Measurements from ENCODE around the gene ENTR1.

Gene ENTR1

DNA sequence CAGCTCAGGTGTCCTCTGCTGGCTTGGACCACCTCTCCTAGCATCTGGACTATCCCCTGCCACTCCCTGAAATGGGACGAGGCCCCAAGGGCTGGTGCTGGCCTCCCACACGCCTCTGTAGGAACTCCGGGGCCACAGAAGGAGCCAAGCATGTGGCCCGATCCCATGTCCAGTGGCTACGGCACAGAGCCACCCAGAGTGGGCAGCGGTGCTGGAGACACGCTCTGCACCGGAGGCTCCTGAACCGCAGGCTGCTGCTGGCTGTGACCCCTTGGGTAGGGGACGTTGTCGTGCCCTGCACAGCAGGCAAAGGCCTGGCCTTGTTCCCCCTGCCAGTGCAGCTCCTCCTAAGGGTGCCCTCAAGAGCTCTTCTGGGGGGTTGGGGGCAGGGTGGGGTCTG lies 30.5 kb downstream of the ENTR1 start:
- TF ChIP-seq, protein P1, sequence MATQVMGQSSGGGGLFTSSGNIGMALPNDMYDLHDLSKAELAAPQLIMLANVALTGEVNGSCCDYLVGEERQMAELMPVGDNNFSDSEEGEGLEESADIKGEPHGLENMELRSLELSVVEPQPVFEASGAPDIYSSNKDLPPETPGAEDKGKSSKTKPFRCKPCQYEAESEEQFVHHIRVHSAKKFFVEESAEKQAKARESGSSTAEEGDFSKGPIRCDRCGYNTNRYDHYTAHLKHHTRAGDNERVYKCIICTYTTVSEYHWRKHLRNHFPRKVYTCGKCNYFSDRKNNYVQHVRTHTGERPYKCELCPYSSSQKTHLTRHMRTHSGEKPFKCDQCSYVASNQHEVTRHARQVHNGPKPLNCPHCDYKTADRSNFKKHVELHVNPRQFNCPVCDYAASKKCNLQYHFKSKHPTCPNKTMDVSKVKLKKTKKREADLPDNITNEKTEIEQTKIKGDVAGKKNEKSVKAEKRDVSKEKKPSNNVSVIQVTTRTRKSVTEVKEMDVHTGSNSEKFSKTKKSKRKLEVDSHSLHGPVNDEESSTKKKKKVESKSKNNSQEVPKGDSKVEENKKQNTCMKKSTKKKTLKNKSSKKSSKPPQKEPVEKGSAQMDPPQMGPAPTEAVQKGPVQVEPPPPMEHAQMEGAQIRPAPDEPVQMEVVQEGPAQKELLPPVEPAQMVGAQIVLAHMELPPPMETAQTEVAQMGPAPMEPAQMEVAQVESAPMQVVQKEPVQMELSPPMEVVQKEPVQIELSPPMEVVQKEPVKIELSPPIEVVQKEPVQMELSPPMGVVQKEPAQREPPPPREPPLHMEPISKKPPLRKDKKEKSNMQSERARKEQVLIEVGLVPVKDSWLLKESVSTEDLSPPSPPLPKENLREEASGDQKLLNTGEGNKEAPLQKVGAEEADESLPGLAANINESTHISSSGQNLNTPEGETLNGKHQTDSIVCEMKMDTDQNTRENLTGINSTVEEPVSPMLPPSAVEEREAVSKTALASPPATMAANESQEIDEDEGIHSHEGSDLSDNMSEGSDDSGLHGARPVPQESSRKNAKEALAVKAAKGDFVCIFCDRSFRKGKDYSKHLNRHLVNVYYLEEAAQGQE (IDR thresholded peaks at IDR 0.05; ENCODE audit: insufficient read depth in 1 of 2, low read depth in 2 of 2, low read length in 2 of 2) = no peak
- no peak for TF ChIP-seq POLR2AphosphoS5 (IDR thresholded peaks at IDR 0.05; ENCODE audit: low read depth, low read length)

DNA sequence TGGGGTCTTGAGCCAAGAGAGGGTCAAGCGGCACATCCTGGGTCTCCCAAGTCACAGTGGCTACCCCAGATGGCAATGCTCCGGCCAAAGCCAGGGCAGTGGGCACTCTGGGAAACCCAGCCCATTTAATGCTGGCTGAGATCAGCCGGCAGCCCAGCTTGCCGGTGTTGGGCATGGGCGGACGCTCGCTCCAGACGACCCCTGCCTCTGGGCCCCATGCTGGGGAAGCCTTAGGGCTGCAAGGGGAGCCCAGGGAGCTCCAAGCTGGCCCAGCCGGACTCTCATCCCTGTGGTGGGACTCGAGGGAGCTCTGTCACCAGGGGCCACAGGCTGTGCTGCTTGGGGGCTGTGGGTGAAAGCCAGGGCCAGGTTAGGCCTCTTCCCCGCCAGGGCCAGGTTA lies 31.0 kb downstream of the ENTR1 start:
- TF ChIP-seq POLR2AphosphoS5 (IDR thresholded peaks at IDR 0.05; ENCODE audit: low read depth, low read length) = no peak
- TF ChIP-seq FOXP2 (optimal IDR thresholded peaks at IDR 0.05; ENCODE audit: borderline replicate concordance, extremely low read depth, extremely low read length, insufficient read depth) = no peak
- no peak for TF ChIP-seq SIN3A (IDR thresholded peaks at IDR 0.05; ENCODE audit: borderline replicate concordance, insufficient read depth, low read length)
- TF ChIP-seq, protein P1 (IDR thresholded peaks at IDR 0.05; ENCODE audit: insufficient read depth in 1 of 2, low read depth in 2 of 2, low read length in 2 of 2) = no peak
- TF ChIP-seq TAF1 (IDR thresholded peaks at IDR 0.05; ENCODE audit: borderline replicate concordance, insufficient read depth, low read length) = no peak

DNA sequence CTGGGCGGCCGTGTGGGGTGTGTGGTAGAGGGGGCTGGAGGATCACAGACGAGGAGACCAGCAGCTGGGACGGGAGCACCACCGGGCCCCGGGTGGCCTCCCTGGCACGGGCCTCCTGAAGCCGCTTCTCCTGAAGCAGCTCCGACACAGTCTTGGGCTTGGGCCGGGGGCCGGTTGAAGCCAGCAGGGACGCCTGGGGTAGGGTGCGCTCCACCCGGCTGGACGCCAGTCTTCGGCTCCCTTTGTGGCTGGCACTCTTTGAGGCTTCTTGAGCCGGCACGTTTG lies 31.5 kb downstream of the ENTR1 start:
- TF ChIP-seq POLR2AphosphoS5 (IDR thresholded peaks at IDR 0.05; ENCODE audit: low read depth, low read length) = no peak
- TF ChIP-seq TAF1 (IDR thresholded peaks at IDR 0.05; ENCODE audit: borderline replicate concordance, insufficient read depth, low read length) = no peak
- TF ChIP-seq, protein P1 (IDR thresholded peaks at IDR 0.05; ENCODE audit: insufficient read depth in 1 of 2, low read depth in 2 of 2, low read length in 2 of 2) = no peak
- TF ChIP-seq SIN3A (IDR thresholded peaks at IDR 0.05; ENCODE audit: borderline replicate concordance, insufficient read depth, low read length) = no peak
- TF ChIP-seq FOXP2 (optimal IDR thresholded peaks at IDR 0.05; ENCODE audit: borderline replicate concordance, extremely low read depth, extremely low read length, insufficient read depth) = no peak

DNA sequence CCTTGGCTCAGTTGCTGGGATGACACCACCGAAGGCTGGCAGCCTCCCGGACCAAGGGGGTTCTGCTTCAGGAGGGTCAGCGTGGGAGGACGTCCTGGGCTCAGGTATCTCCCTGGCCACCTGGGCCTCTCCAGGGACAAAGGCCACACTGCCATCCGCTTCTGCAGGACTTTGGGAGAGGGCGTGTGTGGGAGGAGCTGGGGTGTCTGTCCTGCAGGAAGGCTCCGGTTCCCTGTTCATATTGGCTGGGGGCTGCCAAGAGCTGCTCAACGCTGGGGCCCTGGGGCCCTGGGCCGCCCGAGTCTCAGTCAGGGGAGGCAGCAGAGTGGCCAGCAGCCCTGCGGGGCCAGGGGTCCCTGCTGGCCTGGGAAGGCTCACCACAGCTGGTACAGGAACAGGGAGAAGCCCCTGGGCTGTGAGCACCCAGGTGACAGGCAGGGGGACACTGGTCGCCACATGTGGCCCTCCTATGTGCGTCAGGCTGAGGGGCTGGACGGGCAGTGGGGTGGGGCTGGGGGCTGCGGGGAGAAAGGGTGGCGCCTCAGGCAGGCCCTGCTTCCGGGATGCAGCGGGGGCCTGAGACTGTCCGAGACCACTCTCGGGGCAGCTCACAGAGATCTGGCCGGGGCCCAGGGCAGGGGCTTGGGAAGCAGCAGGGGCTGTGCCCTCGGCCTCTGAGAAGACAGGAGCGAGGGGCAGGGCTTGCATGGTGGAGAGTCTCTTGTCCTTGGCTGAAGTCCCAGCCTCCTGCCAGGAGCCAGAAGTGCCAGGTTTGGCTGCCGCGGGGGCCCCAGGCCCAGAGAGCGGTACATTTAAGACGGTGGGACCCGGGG lies 32.0 kb downstream of the ENTR1 start:
- TF ChIP-seq, protein P1 (IDR thresholded peaks at IDR 0.05; ENCODE audit: insufficient read depth in 1 of 2, low read depth in 2 of 2, low read length in 2 of 2) = no peak
- TF ChIP-seq FOXP2 (optimal IDR thresholded peaks at IDR 0.05; ENCODE audit: borderline replicate concordance, extremely low read depth, extremely low read length, insufficient read depth) (no peak), POLR2AphosphoS5 (IDR thresholded peaks at IDR 0.05; ENCODE audit: low read depth, low read length) (no peak), SIN3A (IDR thresholded peaks at IDR 0.05; ENCODE audit: borderline replicate concordance, insufficient read depth, low read length) (no peak), TAF1 (IDR thresholded peaks at IDR 0.05; ENCODE audit: borderline replicate concordance, insufficient read depth, low read length) (no peak)
